T-helper 2 cell treated with Interferon-gamma antibody and Interleukin-4, amounts not matched to agents 100 ng/mL and 5 ng/mL, for 36 hours (primary cell): ENCODE data around the gene CRMP1. TPM values are rescaled to one million over a fixed set of nuclear protein-coding genes. Genes with fewer than 3 reads are reported as not detected.
"Not testable (repeated sequence)": the region's sequence is repeated elsewhere in the genome, so short reads cannot be mapped to it uniquely, and the experiment has no call there.

Experiments
- intact Hi-C: fragments of 100-400 bp; cut with micrococcal nuclease; formaldehyde crosslinking; loops from one replicate; pipeline ENCODE4 v1.15.1; 2023
- total RNA-seq: library from RNA; stranded (reverse); gene quantifications from 2 replicates; pipeline ENCODE4 v1.2.3, GENCODE V29; 2022

Gene CRMP1
- total RNA-seq, 1 donor from 2014 or later: 0.66 TPM

DNA sequence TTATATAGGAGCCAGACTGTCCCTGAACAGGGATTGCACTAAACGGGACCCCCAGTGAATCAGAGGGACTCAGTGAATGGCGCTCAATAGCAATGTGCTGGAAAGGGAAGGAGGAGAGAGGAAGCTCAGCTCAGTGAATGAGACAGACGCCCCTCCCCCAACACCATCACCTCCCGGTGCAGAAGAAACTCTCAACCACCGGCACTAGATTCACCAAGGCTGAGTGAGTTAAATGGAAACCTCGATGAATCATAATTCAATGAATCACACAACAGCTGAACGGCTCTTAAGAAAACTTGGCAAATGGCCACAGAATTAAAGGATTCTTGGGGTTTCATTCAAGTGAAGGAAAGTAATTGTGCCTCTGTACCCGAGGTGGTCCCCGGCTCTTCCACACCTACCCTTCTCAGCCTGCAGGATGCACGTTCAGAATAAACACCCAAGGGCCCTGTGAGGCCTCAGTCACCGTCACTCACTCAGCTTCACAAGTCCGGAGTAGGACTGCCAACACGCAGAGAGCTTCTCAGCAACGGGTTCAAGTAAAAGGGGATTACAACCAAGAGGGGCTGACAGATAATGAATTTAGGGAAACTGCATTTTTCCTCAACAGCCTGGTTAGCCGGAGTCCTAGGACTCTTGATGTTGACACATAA lies 29.3 kb downstream of the CRMP1 start:
- intact Hi-C loops: loop anchor here (5.0 kb wide), 1 partner anchor 41 kb away; no protein-coding TSS in a partner anchor

DNA sequence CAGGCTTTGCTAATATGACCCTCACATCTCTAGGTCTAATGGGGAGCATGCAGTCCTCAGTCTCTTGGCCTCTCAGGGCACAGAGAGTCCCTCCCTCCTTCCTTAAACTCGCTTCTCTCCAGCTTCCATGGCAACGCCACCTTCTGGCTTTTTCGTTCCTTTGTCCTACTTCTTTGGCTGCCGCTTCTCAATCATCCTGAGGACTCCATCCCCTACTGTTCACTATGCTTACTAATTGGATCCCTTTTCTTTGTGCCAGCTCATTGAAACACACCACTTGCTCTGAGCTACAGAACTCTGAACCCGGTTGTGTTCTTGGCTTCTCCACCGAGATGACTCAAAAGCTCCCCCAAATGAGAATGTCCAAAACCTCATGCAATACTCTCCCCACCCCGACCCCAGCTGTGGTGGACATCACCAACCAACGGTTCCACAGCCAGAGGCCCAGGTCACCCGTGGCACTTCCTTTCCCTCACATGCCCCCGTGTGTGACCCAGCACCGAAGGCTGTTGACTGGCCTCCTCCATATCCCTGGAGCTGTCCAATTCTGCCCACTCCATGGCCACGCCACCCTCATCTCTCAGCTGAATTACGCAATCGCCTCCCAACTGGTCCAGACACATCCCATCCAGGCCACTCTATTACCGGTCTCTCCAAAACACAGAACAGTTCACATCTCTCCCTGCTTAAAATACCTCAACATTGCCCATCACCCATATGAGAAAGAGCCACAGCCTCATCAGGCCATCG lies 34.7 kb downstream of the CRMP1 start:
- intact Hi-C loops: no loop called here

DNA sequence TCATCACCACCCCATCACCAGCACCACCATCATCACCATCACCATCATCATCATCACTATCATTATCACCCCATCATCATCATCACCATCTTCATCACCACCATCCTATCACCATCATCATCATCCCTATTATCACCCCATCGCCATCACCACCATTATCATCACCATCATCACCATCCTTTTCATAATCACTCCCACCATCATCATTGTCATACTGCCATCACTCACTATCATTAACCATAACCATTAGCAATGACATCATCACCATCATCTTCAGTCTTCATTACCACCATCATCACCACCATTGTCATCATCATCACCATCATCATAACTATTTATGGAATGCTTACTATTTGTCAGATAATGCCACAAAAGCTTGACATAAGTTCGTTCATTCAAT lies 35.7 kb downstream of the CRMP1 start:
- intact Hi-C loops: no loop called here

DNA sequence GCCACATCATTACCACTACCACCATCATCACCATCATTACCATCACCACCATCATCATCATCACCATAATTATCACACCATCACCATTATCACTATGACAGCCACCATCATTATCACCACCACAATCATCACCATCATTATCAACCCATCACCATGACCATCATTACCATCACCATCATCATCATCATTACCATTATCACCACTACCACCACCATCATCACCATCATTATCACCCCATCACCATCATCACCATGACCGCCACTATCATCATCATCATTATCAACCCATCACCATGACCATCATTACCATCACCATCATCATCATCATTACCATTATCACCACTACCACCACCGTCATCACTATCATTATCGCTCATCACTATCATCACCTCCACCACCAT lies 36.5 kb downstream of the CRMP1 start:
- intact Hi-C loops: not testable (repeated sequence)

- intact Hi-C loops: no loop called here
Observed at GRCh38 chr4:5854929-5855328, 38.0 kb downstream of the CRMP1 start.

DNA sequence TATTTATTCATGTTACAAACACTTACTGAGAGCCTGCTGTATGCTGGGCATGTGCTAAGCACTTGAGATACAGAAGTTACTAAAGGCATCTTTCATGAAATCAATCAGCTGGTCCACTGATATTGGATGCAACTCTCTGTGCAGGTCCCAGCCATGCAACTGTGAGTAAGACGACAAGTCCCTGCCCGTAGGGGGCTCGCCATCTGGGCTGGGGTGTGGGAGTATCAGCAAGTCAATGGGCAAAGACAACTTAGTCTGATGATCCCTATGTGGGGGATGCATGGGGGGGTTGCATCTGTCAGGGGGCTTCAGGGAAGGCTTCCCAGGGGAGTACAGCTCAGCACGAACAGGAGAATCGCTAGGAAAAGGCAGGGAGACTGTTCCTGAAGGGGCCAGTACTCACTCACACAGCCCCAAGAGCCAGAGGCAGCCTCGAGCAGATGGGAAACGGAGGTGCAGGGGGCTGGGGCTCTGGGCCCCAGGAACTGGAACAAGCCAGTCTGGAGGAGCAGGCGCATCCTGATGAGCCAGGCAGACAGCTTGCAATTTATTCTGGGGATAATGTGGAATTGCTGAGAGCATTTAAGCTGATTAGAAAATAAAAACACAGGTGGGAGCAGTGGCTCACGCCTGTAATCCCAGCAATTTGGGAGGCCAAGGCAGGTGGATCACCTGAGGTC lies 40.2 kb downstream of the CRMP1 start:
- intact Hi-C loops: no loop called here

- intact Hi-C loops: no loop called here
Observed at GRCh38 chr4:5851637-5852301, 41.1 kb downstream of the CRMP1 start.

- intact Hi-C loops: no loop called here
Observed at GRCh38 chr4:5845035-5845905, 47.6 kb downstream of the CRMP1 start.

DNA sequence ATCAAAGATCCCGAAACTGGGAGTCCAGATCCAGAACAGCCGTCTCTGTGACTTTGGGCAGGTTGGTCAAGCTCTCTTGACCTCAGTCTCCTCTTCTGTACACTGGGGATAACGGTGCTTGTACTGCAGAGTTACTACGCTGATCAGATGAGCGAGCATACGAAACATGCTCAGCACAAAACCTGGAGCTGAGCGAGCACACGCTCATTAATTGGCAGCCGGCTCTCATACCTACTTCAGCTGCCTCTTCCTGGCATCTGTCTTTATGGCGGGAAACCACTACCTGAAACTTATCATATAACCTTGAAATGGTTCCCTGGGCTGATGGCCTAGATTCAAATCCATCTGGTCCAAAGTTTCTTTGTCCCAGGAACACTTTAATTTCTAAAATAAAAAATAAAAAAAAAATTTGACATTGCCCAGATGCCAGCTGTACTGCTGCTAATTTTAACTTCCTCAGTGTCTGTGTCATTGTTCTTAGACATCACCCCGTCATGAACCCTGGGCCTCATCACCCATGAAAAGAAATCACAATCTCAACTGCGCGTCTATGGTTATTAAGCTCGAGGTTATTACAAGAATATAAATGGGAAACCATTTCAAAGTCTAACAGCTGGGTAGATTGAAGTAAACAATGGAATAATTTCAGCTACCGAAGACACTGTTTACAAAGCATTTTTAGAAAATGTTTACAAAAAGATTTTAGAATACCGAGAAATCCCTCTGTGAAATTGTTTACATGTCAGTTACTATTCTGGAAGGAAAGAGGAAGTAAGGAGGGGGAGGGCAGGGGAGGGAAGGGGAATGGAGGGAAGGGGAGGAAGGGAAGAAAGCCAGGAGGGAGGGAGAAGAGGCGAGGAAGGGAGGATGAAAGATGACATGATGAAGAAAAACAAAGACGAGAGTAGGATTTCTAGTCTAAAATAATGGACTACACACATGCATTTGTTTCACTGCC lies 49.0 kb downstream of the CRMP1 start:
- intact Hi-C loops: no loop called here

DNA sequence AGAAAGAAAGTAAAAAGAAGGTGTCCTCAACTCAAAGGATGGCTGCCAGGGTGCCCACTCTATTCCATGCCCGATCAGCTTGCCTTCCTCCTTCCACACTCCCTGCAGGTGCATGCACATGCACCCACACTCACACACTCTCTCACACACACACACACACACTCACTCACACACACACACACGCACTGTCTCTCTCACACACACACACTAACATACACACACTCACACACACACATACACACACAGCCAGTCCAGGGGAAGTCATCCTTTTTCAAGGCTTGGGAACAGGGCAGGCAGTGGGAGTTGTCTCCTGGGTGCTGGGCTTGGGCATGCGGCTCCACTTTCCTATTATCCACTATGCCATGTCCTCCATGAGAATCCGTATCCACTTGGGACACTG lies 50.4 kb downstream of the CRMP1 start:
- intact Hi-C loops: no loop called here

- intact Hi-C loops: no loop called here
Observed at GRCh38 chr4:5839751-5840674, 52.9 kb downstream of the CRMP1 start.

DNA sequence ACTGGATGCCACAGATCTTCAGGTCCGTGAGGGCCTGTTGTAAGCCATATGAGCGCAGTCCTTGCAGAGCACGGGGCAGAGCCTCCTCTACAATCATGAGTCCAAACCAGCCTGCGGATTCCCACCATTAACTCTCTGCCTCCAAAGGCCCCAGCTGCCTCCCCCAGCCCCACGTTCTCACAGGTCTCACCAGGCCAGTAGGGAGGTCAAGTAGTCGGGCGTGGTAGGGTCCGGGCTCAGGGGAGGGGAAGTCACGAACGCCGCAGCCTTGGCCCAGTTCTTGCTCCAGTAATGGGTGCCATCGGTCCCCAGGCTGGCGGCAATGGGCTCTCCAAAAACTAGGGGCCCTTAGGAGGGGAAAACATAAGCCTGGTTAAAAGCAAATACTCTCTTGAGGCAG lies 53.6 kb downstream of the CRMP1 start:
- intact Hi-C loops: no loop called here

- intact Hi-C loops: not testable (repeated sequence)
Observed at GRCh38 chr4:5837483-5837882, 55.4 kb downstream of the CRMP1 start.

- intact Hi-C loops: no loop called here
Observed at GRCh38 chr4:5836943-5837342, 55.9 kb downstream of the CRMP1 start.

DNA sequence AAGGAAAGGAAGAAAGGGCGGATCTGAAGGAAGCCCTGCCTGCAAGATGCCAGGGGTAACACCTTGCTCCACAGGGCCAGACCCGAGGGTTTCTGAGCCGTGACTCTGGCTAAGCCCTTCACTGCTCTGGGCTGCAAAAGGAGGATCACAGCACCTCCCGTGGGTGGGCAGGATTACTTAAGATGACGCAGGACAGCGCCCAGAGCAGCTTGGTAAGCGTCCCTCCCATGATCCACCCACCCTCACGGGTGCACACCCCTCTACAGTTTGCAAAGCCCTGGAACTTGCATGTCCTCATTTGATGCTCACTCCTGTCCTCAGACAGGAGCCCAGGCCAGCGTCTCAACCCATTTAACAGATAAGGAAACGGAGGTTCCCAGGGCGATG lies 64.9 kb downstream of the CRMP1 start:
- intact Hi-C loops: no loop called here

DNA sequence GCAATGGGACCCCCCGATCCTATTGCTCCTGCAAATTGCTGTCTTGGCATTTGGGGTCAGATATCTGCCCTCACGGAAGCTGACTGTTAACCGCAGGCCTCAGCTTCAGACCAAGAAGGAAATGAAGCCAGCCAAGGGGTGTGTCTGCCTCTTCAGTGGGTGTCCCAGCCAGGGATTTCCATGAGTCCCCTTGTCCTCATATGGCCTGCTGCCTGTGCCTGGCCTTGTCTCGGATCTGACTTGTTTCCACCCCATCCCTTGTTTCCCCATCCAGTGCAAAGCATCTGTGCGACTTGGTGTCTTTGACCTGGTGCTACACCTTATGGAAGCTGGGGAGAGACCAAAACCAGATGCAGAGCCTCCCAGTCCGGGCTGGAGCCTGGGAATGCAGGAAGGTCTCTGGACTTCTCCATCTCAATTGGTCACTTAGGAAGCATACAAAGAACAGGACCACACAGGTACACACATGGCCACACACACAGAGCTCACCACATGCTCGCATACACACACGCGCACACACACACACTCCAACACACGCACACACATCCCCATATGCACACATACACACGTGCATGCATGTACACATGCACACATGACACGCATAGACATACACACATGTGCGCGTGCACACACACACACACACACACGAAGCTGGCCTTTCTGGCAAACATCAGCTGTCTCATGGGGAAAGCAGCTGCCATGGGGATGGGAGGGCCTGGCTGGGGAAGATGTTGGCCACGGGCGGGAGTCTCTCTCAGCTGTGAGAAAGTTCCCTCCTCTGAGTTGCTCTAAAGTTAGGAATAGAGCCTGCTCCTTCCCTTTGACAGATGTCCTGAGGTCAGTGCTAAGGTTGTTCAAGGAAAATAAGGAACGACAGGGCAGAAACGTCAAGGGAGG lies 65.5 kb downstream of the CRMP1 start:
- intact Hi-C loops: no loop called here

DNA sequence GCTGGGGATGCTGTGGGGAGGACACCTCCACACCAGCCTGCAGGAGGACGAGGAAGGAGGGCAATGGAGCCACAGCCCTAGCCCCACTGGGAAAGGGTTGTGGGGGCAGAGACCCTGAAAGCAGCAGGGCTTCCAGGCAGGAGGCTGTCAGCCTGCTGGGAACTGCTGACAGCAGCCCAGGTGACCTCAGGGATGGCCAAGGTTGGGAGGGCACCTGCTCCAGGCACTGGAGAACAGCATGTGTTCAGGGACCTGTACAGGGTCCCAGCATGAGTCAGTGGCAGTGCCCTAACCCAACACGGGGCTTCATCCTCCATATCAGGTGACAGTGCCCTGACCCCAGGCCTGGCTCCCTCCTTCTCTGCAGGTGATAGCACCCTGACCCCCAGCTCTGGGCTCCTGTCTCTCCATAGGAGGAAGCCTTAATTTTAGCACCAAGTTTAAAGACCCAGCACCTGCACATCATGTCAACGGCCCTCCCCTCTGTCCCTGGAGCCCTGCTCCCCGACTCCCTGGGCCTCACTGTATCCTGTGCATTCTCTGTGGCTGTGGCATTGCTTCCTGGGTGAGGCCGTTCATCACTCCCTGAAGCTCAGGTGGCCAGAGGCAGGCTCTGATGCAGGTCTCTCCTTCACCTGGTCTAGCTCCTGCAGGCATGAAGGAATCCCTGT lies 66.3 kb downstream of the CRMP1 start:
- intact Hi-C loops: no loop called here
